HG03064 (cell line): ENCODE data around the gene LMTK2.

Experiments
- ATAC-seq: cut with Tn5 transposase; IDR thresholded peaks from one replicate; pipeline ENCODE4 v1.9.1; 2021; ENCODE audit warnings: low read depth; ENCODE audit not compliant: unreplicated experiment

LMTK2 gene

GRCh38 chr7:98199131-98199530 lies 92.5 kb downstream of the LMTK2 start:
- ATAC-seq, result no peak

- peak; percentile 36 for ATAC-seq
Observed at GRCh38 chr7:98200364-98200763, 93.7 kb downstream of the LMTK2 start.

- peak; percentile 89 for ATAC-seq
Observed at GRCh38 chr7:98202367-98203195, 95.9 kb downstream of the LMTK2 start.

GRCh38 chr7:98203261-98203963 lies 96.8 kb downstream of the LMTK2 start:
- ATAC-seq, result no peak

- no peak for ATAC-seq
Observed at GRCh38 chr7:98203964-98204605, 97.4 kb downstream of the LMTK2 start.

- no peak for ATAC-seq
Observed at GRCh38 chr7:98204670-98205069, 98.0 kb downstream of the LMTK2 start.

GRCh38 chr7:98205162-98205845 lies 98.6 kb downstream of the LMTK2 start:
- no peak for ATAC-seq

- ATAC-seq, result no peak
Observed at GRCh38 chr7:98206451-98207330, 100.0 kb downstream of the LMTK2 start.

GRCh38 chr7:98209166-98209920 lies 102.7 kb downstream of the LMTK2 start:
- no peak for ATAC-seq

GRCh38 chr7:98210513-98211220 lies 104.0 kb downstream of the LMTK2 start:
- no peak for ATAC-seq

- no peak for ATAC-seq
Observed at GRCh38 chr7:98211221-98211675, 104.6 kb downstream of the LMTK2 start, which contains the start of gene BHLHA15. TSS of gene BHLHA15 (plus strand) at chr7:98211439. CDS start at chr7:98212310, 871 bp downstream.

- no peak for ATAC-seq
Observed at GRCh38 chr7:98211676-98212531, 105.2 kb downstream of the LMTK2 start.

- no peak for ATAC-seq
Observed at GRCh38 chr7:98212532-98213041, 105.9 kb downstream of the LMTK2 start.

- ATAC-seq, result no peak
Observed at GRCh38 chr7:98213296-98213887, 106.7 kb downstream of the LMTK2 start.

GRCh38 chr7:98213888-98214810 lies 107.5 kb downstream of the LMTK2 start:
- ATAC-seq, result no peak

GRCh38 chr7:98214811-98215321 lies 108.2 kb downstream of the LMTK2 start:
- no peak for ATAC-seq
